HT1080 (cell line): ENCODE results near the gene UNKL. TPM values are rescaled to one million over a fixed set of nuclear protein-coding genes. Genes with fewer than 3 reads are reported as not detected.
"Not testable (repeated sequence)": the region's sequence is repeated elsewhere in the genome, so short reads cannot be mapped to it uniquely, and the experiment has no call there.

Experiments
- DNase-seq: peaks from one replicate; pipeline ENCODE4 v3.0.0-alpha.2; 2015; ENCODE audit warnings: low read depth
- total RNA-seq: library from RNA; depleted of rRNA; stranded (reverse); fragments of >200 nt; shearing (Covaris generic); gene quantifications from 2 replicates; pipeline ENCODE4 v1.2.3, GENCODE V29; 2014

UNKL gene
- total RNA-seq, 1 experiment from 2014 or later: 21.8 TPM

DNA sequence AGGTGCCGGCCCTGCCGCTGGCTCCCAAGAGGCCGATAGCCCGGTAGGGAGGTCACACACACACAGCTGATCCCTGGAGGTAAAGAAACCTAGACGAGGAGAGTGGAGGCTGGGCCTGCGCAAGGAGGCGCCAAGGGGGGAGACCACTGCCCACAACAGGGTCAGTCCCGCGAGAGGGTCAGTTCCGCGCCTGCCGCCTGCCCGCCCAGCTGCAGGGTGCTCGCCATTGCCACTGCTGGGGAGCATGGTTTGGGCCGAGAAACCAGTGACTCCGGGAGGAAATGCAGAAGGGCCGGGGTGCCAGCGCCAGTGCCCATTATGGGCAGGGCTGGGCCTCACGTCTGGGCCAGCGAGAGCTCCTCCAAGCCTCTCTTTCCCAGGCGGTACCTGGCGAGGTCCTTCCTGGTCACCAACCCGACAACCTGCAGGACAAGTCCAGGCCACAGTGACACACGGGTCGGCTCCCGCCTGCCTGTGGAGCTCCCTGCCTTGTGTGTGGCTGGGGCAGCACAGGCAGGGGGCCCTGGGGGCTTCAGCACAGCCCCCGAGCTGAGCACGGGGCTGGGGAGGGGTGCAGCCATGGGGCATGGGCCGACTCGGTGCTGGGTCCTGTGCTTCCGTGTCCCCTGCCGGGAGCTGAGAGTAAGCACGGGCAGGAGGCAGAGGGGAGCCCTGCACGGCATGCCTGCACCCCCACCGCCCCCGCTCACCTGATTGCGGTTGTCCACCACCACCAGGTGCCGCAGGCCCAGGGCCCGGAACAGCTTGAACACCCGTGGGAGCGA is 32.0 kb upstream of the UNKL start:
- DNase-seq: no peak

DNA sequence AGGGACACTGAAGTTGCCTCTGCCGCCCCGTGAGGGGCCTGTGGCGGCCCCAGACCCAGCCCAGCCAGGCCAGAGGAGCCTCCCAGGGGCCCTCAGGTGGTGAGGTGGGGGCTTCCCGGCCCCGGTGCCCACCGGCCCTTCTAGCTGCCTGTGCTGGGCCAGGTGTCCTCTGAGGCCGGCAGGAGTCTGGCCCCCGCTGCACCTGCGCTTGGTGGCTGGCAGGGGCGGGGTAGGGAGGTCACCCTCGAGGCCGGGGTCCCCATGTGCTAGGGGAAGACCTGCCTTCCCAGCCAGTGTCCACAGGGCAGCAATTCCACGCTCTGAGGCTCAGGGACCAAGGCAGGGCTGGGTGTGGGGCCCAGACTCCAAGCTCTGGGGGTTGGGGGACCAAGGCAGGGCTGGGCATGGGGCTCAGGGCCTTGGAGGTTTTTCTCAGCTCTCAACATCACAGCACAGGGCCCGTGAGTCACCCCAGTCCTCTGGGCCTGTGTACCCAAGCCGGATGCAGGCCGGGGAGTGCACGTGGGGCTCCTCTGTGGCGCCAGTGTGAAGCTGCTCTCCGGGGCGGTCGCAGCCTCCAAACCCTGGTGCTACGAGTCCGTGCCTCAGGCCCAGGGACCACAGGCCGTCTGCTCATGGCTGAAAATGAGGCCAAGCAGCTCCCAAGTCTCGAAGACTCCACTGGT is 31.2 kb upstream of the UNKL start:
- DNase-seq: no peak

DNA sequence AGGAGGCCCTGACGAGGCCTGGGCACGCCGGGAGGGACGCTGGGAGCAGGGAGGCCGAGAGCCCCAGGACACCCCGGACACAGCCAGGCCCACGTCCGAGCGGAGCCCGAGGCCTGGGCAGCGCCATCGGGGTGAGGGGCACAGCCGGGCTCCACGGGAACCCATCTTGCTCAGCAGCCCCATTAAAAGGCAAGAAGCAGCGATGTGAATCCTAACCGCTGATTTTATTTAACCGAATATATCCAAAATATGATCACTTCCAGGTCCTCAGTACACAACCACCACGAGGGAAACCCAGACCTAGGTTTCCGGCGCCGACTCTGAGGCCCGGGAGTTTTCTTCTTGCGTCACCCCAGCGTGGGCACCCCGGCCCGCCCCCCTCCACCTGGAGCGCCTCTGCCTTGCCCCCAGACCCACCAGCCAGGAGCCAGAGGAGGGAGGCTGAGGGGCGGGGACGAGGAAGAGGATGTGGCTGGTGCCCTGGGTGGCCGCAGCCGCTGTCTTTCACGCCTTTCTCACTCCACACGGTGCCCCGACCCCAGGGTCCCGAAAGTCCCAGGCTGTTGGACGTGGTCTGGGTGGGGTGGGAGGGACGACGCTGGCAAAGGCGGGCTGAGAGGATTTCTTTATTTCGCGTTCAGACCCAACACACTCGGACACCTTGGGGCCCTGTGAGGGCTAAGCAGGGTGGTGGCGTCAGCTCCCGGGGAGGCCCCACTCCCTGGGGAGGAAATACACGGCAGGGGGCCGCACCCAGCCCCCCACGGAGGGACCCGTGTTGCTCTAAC is 30.4 kb upstream of the UNKL start:
- no peak for DNase-seq

DNA sequence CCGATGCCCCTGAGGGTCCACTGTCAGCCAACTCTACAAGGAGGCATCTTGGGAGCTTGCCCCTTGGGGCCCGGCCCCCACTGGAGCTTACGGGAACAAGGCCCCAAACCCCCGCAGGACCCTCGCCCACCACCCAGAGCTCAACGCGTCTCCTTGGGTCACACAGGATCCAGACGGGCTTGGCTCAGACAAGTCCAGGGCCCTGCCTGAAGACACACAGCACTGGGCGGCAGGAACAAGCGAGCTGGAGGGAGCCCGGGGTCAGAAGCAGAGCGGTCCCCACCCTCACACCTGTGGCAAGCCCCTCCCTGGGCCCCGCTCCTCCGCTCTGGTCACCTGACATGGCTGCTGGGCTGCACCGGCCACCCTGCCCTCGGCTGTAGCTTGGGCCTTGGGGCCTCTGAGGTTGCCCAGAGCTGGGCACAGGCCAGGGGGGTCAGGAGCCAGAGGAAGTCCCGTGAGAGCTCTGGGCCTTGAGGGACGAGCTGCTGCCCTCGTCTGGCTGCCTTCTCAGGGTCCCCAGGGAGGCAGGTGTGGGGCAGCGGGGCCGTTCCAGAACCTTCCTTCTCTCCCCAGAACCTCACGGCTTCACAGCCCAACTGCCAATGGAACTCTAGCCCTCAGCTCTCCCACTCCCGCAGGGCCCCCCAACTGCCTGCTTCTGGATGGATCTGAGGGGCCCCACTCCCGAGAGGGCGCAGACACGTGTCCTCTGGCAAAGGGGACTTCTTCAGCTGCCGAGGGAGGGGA is 29.7 kb upstream of the UNKL start, which contains the start of gene CCDC154:
CCDC154 (minus strand) TSS at position 577 of the 750 bp plus-strand sequence; CDS start at position 343, 234 bp downstream.
- no peak for DNase-seq

DNA sequence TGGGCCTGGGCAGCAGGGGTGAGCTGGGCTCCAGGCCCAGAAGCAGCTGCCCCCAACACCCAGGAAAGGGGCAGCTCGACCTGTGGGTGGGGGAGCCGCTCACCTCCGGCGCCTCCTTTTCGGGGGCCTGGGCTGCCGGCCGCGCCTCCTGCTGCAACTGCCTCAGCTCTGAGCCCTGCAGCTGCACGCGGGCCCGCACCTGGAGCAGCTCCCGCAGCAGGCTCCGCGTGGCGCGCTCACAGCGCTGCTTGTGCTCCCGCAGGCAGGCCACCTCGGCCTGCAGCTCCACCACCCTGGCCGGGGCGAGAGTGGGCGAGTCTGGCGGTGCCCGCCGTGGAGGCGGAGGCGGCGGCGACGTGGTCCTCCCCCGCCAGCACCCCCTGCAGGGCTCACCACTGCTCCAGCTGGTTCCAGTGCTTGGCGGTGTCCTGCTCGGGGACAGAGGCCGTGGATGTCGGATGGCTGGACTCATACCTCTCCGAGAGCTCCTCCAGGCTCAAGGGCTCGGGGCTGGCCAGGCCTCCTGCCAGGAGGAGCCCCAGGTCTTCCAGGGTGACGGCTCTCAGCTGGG is 29.0 kb upstream of the UNKL start:
- no peak for DNase-seq

DNA sequence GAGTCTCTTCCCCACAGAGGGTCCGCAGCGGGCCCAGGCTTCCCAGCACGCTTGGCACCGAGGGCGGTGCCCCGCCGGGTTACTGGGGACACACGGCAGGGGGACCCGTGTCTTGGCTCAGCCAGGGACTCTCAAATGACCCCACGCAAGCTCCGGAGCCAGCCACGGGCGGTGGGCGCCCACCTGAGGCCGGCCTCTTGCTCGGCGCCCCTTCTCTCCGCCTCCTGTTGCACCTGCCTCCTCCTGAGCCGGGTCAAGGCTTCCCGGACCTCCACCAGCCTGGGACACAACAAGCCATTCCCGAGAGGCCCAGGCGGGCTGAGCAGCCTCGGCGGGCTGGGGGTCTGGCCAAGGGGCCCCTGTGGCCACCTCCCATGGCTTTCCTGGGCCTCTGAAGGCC is 28.2 kb upstream of the UNKL start:
- no peak for DNase-seq

DNA sequence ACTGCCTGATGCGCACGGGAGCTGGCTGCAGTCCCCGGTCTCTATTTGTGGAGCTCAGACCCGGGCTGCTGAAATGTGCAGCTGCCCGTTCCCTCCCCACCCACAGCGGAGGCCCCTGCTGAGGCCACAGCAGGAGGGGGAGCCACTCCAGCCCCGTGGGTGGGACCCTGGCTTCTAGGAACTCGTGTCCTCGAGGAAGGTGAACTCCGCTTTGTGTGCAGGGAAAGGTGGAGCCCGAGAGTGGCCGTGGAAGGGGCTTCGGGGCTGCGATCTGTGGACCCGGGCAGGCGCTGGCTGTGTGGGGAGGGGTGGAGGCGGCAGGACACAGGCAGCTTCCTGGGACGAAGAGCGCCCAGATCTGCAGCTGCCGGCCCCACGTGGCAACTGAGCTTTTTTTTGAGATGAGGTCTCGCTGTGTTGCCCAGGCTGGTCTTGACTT is 26.9 kb upstream of the UNKL start:
- DNase-seq: no peak

DNA sequence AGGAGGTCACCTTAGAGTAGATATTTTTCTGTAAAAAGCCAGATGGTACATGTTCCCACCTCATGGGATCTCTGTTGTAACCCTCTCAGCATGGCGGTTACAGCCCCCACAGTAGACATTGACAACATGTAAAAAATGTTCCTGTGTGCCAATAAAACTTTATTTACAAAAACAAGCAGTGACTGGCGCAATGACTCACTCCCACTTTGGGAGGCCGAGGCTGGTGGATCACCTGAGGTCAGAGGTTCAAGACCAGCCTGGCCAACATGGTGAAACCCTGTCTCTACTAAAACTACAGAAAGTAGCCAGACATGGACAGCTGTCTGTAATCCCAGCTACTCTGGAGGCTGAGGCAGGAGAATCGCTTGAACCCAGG is 25.2 kb upstream of the UNKL start:
- DNase-seq: not testable (repeated sequence)

DNA sequence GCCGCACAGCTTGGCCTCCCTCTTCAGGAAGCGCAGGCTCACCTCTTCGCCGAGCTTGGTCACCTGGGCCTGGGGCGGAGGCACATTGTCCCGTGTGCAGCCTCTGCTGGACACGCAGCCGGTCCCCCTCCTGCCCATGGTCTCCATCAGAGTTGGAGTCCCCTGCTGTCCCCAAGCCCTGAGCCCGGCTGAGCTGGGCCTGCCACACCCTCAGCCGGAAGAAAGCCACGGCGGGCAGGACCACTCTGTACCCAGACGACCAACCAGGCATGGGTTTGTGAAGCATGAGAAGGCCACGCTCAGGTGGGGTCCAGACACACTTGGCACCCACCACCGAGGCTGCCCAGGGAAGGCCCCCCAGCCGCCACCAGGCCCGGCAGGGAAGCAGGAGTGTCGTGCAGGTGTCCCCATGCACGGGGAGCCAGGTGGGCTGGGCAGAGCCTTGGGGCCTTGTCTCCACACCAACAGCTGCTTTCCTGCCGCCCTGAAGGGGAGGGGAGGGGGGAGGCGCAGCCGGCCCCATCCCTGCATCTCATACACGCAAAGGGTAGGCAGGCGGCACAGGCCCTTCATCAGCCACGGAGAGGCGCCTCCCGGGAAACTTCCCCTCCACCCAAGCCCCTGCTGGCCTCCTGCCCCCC is 24.7 kb upstream of the UNKL start:
- no peak for DNase-seq

DNA sequence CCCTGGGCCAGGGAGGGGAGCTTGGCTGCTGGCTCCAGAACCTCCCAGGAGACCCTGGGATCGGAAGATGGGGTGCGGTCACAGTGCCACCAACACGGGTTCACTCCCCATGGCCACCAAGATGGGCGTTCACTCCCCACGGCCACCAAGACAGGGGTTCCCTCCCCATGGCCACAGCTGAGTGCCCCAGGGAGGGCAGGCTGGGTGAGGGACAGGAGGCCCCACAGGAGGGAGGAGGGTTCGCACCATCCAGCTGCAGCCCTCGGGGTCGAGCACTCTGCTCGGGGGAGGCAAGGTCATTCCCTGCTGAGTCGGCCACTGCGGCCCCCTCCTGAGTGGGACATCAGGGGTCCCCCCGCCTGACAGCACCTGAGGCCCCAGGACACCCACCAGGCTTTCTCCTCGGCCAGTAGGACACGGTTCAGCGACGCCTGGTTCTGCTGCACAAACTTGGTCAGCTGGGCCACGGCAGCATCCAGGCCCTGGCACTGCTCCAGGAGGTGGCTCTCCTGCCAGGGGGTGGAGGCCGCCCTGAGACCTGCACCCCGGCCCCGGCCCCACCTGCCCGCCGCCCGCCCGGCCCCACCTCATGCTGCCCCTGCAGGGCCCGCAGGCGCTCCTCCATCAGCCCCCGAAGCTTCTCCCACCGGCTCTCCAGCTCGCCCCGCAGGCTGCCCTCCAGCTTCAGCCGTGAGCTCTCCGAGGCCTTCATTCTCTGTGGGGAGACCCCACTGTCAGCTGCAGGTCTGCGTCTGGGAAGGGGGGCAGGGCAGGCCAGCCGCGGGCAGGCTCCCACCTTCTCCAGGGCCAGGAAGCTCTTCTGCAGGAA is 23.9 kb upstream of the UNKL start:
- no peak for DNase-seq

DNA sequence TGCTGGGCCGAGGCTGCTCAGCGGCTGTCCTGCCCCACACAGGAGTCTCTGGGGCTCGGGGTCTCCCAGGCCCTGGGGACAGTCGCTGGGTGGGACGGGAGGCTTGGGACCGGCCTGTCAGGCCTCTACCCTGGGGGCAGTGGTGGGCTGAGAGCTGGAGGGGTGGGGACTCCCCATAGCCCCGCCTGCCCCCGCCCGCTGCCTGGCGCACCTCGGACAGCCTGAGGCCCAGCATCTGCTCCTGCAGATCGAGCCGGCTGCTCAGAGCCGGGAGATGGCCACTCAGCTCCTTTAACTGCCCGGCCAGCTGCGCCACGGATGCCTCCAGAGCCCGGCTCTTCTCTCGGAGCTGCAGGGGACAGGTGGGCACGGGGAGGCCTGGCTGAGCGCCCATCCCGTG is 23.1 kb upstream of the UNKL start:
- DNase-seq: no peak

DNA sequence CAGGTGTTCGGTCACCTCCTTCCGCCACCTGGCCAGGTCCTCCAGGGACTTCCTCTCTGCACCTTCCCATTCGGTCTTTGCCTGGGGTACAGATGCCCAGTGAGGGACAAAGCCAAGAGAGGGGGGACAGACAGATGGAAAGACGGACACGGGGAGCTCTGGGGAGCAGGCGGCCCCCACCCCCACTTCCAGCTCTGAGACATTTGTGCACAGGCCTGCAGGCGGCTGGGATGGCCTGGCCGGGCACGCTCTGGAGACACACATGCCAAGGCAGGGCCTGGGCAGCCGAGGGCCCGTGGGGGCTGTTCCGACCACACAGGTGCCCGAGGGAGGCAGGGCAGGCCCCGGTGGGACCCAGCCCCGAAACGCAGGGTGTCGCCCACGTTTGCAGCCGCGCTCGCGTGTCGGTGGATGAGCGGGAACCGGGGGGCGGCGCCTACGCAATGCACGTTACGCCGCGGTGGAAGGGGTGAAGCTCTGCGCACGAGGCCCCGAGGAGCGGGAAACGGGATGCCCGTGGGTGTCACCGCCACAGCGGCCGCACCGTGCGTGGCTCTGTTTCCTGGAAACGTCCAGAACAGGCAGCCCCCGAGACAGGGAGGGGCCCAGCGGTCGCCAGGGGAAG is 22.3 kb upstream of the UNKL start:
- DNase-seq: no peak

DNA sequence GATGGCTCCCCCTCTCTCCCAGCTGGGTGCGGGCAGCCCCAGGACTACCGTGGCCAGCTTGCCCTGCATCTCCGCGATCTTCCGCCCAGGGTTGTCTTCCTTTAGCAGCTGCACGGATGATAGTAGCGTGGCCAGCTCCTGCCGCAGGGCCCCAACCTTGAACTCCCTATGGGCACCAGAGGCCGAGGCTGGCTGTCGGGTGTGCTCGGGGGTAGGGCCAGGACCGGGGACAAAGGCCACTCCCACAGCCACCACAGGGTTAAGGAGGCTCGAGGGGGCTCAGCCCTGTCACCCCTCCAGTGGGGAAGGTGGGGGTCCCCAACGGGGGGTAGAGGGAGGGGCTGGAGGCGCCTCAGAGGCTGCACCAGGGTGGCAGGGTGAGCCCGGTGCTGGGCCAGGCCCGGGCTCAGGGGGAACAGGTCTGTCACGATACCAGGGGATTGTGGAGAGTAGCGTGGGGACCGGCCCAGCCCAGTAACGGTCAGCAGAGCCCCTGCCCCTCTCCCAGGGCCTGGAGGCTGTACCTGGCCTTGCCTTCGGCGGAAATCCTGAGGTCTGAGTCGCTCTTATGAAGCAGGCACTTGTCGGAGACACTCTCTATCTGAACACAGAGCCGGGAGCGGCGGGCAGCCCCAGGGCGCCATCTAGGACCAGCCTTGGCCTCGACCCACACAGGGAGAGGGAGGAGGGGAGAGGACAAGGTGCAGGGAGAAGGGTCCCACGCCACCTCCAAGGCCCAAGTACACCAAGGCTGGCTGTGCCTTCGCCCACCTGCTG is 21.6 kb upstream of the UNKL start:
- no peak for DNase-seq

DNA sequence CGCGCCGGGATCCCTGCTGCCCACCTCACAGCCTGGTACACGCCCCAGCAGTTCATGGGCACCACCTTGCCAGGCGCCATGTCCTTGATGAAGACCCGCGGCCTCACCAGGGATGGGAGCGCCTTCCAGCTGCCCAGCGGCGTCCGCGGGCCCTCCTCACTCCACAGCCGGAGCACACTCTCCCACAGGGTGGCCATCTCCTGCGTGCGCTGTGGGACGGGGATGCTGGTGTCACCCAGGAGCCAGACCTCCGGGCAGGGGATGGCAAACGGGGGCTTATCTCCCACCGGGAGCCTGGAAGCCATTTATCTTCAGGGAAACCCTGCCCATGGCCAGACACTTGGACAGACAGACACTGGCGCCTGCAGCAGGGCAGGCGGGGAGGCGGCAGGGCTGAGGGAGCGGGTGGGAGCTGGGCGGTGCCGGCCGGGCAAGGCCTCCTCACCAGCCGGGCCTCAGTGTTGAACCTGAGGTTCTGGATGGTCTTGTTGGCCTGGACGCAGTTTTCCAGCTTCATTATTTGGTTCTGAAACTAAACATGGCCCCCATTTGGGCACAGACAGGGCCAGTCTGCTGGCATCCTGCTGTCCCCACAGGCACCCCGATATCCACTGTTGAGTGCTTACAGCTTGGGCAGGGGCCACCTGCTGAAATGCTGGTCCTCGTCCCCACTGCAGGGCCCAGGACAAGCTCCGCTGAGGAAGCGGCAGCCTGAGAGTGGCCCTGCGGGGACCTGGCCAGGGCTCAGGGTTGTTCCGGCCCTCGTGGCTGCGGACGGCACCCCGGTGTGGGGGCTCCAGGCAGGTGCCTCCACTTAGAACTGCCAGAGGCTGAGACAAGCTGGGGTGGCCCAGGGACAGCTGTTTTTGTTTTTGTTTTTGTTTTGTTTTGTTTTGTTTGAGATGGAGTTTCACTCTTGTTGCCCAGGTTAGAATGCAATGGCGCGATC is 20.4 kb upstream of the UNKL start:
- DNase-seq: no peak

DNA sequence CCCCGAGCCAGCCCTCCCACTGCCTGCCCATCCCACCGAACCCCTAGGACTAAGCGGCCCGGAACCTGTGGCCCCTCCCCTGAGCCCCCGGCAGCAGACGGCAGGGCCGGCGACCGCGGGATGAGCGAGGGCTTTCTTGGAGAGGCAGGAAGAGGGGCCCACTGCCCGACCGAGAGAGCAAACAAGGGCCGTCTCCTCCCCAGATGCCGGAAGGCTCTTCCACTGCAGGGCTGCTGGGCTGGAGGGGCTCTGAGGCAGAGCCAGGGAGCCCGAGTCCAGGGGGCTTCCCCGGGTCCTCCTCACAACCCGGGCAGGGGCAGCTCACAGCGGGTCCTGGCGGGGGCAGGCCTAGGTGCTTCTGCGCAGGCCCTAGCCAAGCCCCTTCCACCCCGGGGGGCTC is 19.3 kb upstream of the UNKL start:
- no peak for DNase-seq

DNA sequence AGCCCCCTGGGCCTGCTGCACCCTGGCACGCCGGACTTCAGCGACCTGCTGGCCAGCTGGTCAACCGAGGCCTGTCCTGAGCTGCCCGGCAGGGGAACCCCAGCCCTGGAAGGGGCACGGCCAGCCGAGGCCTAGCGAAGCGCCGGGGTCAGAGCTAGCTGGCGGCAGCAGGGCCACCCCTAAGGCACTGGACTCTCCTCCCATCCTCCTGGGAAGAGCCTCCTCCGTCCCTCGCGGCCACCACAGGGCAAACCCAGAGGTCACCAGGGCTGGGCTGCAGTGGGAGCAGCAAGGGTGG is 18.7 kb upstream of the UNKL start:
- no peak for DNase-seq
